BJ (cell line): ENCODE results near the gene C1QTNF5. TPM values are rescaled to one million over a fixed set of nuclear protein-coding genes. Genes with fewer than 3 reads are reported as not detected.
A peak's percentile ranks its signal among the peaks of the same experiment; 100 is the strongest.

Experiments
- CTCF ChIA-PET: fragments of 350-600 bp; formaldehyde crosslinking; extraction: SDS; loops from one replicate; lab custom pipeline; 2021; ENCODE audit warnings: antibody characterized with exemption, inconsistent platforms; lab: Yijun Ruan, JAX
- POLR2A ChIA-PET: fragments of 300-600 bp; sonication (Branson Sonifier 250); formaldehyde crosslinking; extraction: SDS; loops from one replicate; lab custom pipeline; 2021; ENCODE audit warnings: antibody characterized with exemption; lab: Charles Lee
- DNase-seq: peaks from one replicate; pipeline ENCODE4 v3.0.0-alpha.2; 2011; ENCODE audit warnings: low read depth
- H3K27me3 ChIP-seq: 2 replicates; pipeline ENCODE4 v1.6.0; 2011; ENCODE audit warnings: low read length; ENCODE audit not compliant: control insufficient read depth, insufficient read depth
- H3K36me3 ChIP-seq: 2 replicates; pipeline ENCODE4 v1.5.1; 2011; ENCODE audit warnings: low read length; ENCODE audit not compliant: control insufficient read depth, insufficient read depth
- H3K4me3 ChIP-seq: 2 replicates; pipeline ENCODE4 v1.5.1; 2011; ENCODE audit warnings: low read depth, mild to moderate bottlenecking, control low read depth, low read length
- polyA plus RNA-seq: library from polyadenylated mRNA; depleted of rRNA; stranded (reverse); fragments of >200 nt; gene quantifications from 2 replicates; pipeline ENCODE4 v1.2.3, GENCODE V29; 2011
- TF ChIP-seq, protein P1 (sequence below): IDR thresholded peaks from 2 replicates; pipeline ENCODE4 v1.5.1; 2011; ENCODE audit warnings: low read depth, mild to moderate bottlenecking, control low read depth, inconsistent platforms, low read length, moderate library complexity; ENCODE audit not compliant: insufficient read depth

The C1QTNF5 gene
- polyA plus RNA-seq, 1 experiment: 19.4 TPM

DNA sequence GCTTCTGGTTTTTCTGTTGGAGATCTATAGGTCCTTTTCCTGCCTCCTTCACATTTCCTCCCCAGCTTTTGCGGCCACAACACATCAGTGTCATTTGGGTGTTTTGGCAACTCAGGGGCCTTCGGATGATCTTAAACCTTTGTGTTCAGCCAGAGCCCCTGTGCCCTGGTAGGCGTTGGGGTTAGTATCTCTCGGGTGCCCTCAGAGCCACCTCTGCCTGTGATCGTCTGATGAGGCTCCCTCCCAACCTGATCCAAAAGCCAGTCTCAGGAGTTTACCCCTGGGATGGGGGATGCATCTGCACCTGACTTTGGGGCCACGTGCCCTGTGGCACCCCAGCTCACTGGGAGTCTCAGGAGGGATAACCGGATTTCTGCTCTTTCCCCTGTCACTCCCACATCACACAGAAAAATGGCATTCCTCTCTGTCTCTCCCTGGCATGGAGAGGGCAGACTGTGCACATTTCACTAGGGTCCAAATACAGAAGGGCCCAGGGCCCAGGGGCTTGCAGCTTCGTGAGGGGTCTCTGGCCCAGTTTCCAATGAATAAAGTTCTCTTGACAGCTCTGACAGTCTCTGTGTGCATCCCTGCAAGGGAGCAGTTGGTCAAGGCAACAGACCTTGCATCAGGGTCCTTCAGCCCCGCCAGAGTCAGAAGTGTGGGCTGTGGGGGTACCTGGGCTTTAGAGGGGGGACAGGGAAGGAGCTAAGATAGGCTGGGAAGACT lies 3.8 kb downstream of the C1QTNF5 start:
- ChIA-PET POLR2A (interaction anchor here (0.5 to 0.6 kb wide), 2 partner anchors 143 to 235 kb away, joined by 3 to 11 read pairs; partner anchors contain the start of gene DPAGT1), CTCF (interaction anchor here (0.6 to 11.5 kb wide), 20 partner anchors 11 to 235 kb away, joined by 3 to 146 read pairs (median 8); partner anchors contain the start of genes DPAGT1, MCAM, MFRP and USP2)
- Histone ChIP-seq H3K27me3 (0 out of 2 replicates have a peak, but pooled peaks cover 1% of the 10 kb centered on the region), H3K4me3 (no peak overlapping the region), H3K36me3 (no peaks in the 10 kb centered on the region; the same call in 1 of the 2 replicates)
- no peak for DNase-seq
- TF ChIP-seq, protein P1, sequence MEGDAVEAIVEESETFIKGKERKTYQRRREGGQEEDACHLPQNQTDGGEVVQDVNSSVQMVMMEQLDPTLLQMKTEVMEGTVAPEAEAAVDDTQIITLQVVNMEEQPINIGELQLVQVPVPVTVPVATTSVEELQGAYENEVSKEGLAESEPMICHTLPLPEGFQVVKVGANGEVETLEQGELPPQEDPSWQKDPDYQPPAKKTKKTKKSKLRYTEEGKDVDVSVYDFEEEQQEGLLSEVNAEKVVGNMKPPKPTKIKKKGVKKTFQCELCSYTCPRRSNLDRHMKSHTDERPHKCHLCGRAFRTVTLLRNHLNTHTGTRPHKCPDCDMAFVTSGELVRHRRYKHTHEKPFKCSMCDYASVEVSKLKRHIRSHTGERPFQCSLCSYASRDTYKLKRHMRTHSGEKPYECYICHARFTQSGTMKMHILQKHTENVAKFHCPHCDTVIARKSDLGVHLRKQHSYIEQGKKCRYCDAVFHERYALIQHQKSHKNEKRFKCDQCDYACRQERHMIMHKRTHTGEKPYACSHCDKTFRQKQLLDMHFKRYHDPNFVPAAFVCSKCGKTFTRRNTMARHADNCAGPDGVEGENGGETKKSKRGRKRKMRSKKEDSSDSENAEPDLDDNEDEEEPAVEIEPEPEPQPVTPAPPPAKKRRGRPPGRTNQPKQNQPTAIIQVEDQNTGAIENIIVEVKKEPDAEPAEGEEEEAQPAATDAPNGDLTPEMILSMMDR: no peak

DNA sequence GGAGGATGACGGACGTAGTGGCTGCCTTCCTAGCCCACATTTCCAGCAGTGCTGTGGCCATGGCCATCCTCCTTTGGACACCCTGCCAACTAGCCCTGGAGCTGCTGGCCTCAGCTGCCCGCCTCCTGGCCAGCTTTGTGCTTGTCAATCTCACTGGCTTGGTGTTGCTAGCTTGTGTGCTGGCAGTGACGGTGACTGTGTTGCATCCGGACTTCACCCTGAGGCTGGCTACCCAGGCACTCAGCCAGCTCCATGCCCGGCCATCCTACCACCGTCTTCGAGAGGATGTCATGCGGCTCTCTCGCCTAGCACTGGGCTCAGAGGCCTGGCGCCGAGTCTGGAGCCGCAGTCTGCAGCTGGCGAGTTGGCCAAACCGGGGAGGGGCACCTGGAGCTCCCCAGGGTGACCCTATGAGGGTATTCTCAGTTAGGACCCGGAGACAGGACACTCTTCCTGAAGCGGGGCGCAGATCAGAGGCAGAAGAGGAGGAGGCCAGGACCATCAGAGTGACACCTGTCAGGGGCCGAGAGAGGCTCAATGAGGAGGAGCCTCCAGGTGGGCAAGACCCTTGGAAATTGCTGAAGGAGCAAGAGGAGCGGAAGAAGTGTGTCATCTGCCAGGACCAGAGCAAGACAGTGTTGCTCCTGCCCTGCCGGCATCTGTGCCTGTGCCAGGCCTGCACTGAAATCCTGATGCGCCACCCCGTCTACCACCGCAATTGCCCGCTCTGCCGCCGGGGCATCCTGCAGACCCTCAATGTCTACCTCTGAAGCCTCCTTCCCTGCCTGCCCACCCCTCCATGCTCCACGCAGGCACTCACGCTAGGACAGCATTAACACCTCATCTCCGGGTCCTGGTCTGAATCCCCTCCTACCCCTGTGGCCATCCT lies 4.8 kb downstream of the C1QTNF5 start:
- ChIA-PET CTCF (interaction anchor here (0.7 to 7.3 kb wide), 4 partner anchors 11 to 139 kb away, joined by 3 to 146 read pairs (median 56); no protein-coding TSS in a partner anchor), POLR2A (no interaction called here)
- Histone ChIP-seq H3K4me3 (no peak overlapping the region), H3K27me3 (no peaks in the 10 kb centered on the region), H3K36me3 (no peaks in the 10 kb centered on the region; the same call in 1 of the 2 replicates)
- DNase-seq: no peak
- TF ChIP-seq, protein P1: no peak

DNA sequence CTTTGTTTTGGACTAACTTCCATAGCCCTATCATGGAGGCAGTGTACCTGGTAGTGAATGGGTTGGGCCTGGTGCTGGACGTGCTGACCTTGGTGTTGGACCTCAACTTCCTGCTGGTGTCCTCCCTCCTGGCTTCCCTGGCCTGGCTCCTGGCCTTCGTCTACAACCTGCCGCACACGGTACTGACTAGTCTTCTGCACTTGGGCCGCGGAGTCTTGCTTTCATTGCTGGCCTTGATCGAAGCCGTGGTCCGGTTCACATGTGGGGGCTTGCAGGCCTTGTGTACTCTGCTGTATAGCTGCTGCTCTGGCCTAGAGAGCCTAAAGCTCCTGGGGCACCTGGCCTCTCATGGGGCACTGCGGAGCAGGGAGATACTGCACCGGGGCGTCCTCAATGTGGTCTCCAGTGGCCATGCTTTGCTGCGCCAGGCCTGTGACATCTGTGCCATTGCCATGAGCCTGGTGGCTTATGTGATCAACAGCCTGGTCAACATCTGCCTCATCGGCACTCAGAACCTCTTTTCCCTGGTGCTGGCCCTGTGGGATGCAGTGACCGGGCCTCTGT lies 5.5 kb downstream of the C1QTNF5 start:
- TF ChIP-seq, protein P1: no peak

DNA sequence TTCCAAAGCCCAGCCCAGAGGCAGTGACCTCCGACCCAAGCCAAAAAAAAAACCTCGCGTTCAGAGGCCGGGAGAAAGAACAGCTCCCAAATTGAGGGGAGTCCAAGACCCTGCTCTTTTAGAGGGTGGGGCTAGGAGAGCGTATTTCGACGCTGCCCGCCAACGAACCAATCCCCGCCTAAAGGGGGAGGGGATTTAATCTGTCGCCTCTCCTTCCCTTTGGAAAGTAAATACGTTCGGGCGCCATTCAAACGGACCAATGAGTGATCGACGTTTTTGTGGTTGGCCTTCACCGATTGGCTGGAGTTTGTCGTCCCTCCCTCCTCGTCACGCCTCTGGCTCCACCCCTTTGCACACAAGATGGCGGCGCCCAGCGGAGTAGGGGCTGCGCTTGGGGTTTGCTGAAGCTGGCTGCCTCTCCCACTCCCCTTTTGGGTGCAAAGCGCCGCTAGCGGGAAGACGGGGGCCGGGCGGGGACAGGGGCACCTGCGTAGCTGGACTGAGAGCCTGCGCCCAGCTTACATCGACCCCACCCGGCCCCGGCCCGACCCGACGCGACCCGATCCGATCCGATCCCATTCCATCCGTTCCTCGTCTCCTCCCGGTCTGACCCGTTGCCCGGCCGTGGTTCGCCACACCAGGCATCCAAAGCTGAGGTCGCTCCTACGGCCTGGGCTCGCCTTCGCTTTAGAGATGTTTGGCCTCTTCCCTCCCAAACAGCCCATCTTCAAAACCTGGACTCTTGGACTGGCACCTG lies 6.3 kb downstream of the C1QTNF5 start, which contains the start of gene RNF26:
Gene RNF26, plus strand, starts transcription at position 354 of the 757 bp plus-strand sequence. CDS start 596 bp downstream, outside the sequence.
- CTCF ChIA-PET: interaction anchor here (1.3 to 3.7 kb wide), 3 partner anchors 12 to 141 kb away, joined by 4 to 37 read pairs (median 4); no protein-coding TSS in a partner anchor
- Histone ChIP-seq H3K4me3 (peak within 1 kb of the TSS; percentile 78), H3K36me3 (no peaks in the 10 kb centered on the region; the same call in 1 of the 2 replicates), H3K27me3 (no peaks in the 10 kb centered on the region)
- TF ChIP-seq, protein P1: no peak
- DNase-seq: peak; percentile 86
- POLR2A ChIA-PET: no interaction called here

More for the DNA sequence above, 5.5 kb downstream of the C1QTNF5 start:
- CTCF ChIA-PET: interaction anchor here (0.7 to 7.3 kb wide), 3 partner anchors 11 to 140 kb away, joined by 3 to 146 read pairs (median 37); no protein-coding TSS in a partner anchor
- no peak for DNase-seq
- Histone ChIP-seq H3K27me3 (no peaks in the 10 kb centered on the region), H3K4me3 (peak overlapping the region; percentile 78), H3K36me3 (no peaks in the 10 kb centered on the region; the same call in 1 of the 2 replicates)
- POLR2A ChIA-PET: no interaction called here
